ENCODE results near the gene ADD3. TPM values are rescaled to one million over a fixed set of nuclear protein-coding genes. Genes with fewer than 3 reads are reported as not detected.
A peak's percentile ranks its signal among the peaks of the same experiment; 100 is the strongest.
"Not testable (repeated sequence)": the region's sequence is repeated elsewhere in the genome, so short reads cannot be mapped to it uniquely, and the experiment has no call there.

ADD3 gene
- total RNA-seq, 2 donors from 2014 or later: 60.3 to 123 TPM

DNA sequence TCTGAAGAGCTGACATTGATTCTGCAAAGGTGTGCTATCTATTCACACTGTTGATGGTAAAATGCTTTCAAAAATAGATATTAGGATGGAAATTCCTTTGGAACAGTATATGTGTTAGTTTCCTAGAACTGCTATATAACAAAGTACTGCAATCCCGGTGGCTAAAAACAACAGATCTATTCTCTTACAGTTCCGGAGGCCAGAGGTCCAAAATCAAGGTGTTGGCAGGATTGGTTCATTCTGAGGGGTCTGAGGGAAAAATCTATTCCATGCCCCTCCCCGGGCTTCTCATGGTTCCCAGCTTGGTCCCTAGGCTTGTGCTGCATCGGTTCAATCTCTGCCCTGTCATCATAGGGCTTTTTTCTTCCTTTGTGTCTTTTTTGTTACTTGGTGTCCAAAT lies 79.9 kb downstream of the ADD3 start:
- ATAC-seq: no peak
- peaks cover 4 to 28% of the 10 kb centered on the region in 2 donors for H3K36me3 Mint-ChIP-seq
- H3K9me3 Mint-ChIP-seq: peaks cover 4 to 12% of the 10 kb centered on the region in 2 donors
- no peak for DNase-seq (ENCODE audit: low spot score in 2 of 2)
- H3K27ac Mint-ChIP-seq: peak overlapping the region in 1 of 2 donors; percentile 33

DNA sequence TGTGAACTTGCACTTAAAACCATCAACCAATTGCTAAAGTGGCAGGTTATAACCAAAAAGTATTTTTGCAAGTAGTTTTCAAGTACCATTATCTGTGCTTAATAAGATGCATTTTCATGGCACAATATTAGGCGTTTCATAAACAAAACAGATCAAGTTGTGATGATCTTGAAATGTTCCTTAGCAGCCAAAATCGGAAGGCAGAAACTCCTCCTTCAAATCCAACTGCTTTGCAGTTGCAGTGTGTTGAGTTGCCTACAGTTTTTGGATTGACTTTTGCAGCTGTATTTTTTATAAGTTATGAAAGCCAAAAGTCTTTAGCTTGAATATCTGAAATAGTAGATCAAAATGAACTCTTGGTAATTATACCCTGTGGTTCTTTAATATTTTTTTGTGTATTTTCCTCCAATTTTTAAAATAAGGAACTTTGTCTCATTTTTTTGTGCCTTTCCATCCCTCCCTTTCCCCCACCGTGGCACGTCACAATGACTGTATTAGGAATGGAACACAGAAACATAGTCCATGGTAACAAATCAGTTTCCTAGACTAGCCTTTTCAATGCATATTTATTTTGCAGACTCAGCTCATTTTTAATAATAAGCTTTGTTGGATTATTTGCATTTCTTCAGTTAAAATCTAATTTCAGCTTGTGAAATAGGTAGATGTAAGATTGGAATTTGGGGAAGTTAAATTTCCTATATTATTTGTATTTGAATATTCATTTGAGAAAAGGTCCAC lies 80.8 kb downstream of the ADD3 start:
- DNase-seq (ENCODE audit: low spot score in 2 of 2) (no peak), ATAC-seq (no peak)
- peak overlapping the region in 1 of 2 donors; percentile 33 for H3K27ac Mint-ChIP-seq
- H3K9me3 Mint-ChIP-seq: peaks cover 0 to 6% of the 10 kb centered on the region in 2 donors
- H3K36me3 Mint-ChIP-seq: peaks cover 0 to 20% of the 10 kb centered on the region in 2 donors

DNA sequence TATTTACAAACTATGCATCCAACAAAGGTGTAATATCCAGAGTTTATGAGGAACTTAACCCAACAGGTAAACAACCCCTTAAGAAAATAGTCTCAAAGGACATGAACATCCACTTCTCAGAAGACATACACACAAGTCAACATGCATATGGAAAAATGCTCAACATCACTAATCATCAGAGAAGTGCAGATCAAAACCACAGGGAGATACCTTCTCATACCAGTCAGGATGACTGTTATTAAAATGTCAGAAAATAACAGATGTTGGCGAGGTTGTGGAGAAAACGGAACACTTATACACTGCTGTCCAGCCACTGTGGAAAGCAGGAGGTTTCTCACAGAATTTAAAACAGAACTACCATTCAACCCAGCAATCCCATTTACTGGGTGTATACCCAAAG lies 84.0 kb downstream of the ADD3 start:
- DNase-seq (ENCODE audit: low spot score in 2 of 2) (no peak), ATAC-seq (peak in 1 of 2 donors; percentile 28)
- Mint-ChIP-seq H3K27ac (no peak overlapping the region), H3K9me3 (no peaks in the 10 kb centered on the region), H3K36me3 (peaks cover 0 to 11% of the 10 kb centered on the region in 2 donors)

DNA sequence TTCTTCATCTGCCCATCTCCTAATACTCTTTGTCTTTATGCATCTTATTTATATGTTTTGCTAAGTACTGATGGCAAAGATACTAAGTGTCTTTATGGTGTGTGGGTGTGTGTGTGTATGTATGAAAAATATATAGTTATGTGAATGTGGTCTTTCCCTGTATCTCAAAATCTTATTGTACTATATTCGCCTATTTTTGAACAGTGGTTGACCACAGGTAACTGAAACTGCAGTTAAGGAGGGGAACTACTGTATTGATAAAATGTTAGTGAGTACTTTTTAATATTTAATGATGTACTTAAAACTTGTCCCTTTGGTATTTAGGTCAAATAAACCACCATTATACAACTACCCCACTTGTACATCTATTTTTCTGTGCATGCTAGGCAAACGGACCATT lies 85.9 kb downstream of the ADD3 start:
- no peak for DNase-seq (ENCODE audit: low spot score in 2 of 2)
- H3K27ac Mint-ChIP-seq: no peak overlapping the region
- no peaks in the 10 kb centered on the region for H3K9me3 Mint-ChIP-seq
- no peak for ATAC-seq
- peaks cover 0 to 11% of the 10 kb centered on the region in 2 donors for H3K36me3 Mint-ChIP-seq

DNA sequence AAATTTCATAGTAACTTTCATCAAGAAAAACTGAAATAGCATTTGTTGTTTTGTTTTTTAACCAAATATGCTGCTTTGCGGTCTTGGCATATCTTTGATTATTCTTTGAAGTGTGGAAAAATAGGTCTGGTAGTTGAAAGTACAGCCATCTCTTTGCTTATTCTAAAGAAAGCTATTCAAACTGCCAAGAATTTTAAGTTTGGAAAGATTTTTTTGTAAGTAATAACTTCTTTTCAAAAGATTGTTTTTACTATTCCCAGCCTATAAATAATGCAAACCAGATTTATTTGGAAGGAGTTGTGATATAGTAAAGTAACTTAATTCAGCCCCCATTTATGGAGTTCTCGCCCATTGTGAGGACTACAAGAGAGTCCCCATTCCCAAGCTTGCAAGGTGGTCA lies 87.0 kb downstream of the ADD3 start:
- Mint-ChIP-seq H3K36me3 (peaks cover 0 to 11% of the 10 kb centered on the region in 2 donors), H3K9me3 (no peaks in the 10 kb centered on the region), H3K27ac (no peak overlapping the region)
- ATAC-seq (no peak), DNase-seq (ENCODE audit: low spot score in 2 of 2) (no peak)

DNA sequence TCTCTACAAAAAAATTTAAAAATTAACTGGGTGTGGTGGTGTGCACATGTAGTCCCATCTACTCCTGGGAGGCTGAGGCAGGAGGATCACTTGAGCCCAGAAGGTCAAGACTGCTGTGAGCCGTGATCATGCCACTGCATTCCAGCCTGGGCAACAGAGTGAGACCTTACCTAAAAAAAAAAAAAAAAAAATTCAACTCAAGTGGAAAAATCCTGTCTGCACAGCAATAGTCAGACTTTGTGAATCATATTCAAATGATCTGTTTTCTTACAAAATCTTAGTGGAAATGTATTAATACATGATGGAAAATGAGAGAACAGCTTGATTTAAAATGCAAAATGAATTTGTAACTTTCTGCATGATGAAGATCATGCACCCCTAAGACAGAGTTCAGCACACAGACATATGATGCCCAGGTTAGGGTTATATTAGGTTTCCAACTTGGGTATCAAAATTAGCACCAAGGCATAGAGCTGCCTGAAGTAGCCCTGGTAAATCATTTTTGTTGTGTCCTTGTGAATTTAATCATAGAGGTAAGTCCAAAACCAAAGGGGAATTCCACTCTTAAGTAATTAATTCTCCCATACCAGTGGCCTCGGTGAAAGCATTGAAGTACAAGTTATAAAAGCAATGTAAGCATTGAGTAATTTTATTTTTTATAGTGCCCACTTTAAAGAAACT lies 93.8 kb downstream of the ADD3 start:
- peaks cover 0 to 22% of the 10 kb centered on the region in 2 donors for H3K36me3 Mint-ChIP-seq
- DNase-seq (ENCODE audit: low spot score in 2 of 2): no peak
- peak overlapping the region; percentile 83 to 95 for H3K27ac Mint-ChIP-seq
- H3K9me3 Mint-ChIP-seq: peaks cover 0 to 5% of the 10 kb centered on the region in 2 donors
- peak; percentile 83 to 91 for ATAC-seq

DNA sequence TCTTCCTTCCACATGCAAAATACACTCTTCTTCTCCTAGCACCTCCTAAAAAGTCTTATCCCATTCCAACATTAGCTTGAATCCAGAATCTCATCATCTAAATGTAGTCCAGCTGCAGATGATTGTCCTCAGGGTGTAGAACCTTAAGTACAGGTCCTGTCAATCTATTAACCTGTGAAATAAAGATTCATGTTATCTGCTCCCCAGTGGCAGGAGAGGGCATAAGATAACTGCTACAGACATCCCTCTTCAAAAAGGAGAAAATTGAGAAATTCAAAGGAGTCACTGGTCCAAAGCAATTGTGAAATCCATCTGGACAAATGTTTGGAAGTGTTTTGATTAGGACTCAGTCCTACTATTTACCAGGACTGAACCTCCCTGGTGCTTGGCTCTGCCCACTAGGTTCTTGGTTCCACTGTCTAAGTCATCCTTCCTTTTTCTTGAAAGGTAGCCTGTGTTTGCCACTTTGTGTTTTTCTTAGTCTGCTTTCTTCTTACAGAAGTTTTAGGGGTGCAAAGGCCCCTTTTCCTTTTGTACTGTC lies 96.2 kb downstream of the ADD3 start:
- ATAC-seq (no peak), DNase-seq (ENCODE audit: low spot score in 2 of 2) (no peak)
- Mint-ChIP-seq H3K36me3 (peaks cover 0 to 26% of the 10 kb centered on the region in 2 donors), H3K9me3 (peaks cover 0 to 5% of the 10 kb centered on the region in 2 donors), H3K27ac (peak overlapping the region; percentile 2 to 82)

DNA sequence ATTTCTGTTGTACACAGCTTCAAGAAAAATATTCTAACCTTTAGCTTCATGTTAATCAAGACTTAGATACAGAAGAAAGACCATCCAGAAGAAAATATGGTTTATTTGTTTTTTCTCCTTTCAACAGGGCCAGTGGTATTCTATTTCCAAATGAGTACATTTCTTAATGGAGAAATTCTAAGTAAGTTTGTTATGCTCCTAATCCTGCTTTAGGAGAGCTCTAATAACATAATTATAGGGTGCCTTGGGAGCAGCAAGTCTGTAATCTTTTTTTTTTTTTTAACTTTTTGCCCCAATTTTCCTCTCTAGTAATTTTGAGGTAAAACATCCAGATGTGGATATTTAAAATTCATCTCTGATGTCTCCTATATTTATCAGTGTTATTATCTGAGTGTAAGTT lies 98.1 kb downstream of the ADD3 start:
- DNase-seq (ENCODE audit: low spot score in 2 of 2) (no peak), ATAC-seq (no peak)
- H3K36me3 Mint-ChIP-seq: peaks cover 0 to 41% of the 10 kb centered on the region in 2 donors
- no peak overlapping the region for H3K27ac Mint-ChIP-seq
- peaks cover 0 to 5% of the 10 kb centered on the region in 2 donors for H3K9me3 Mint-ChIP-seq

DNA sequence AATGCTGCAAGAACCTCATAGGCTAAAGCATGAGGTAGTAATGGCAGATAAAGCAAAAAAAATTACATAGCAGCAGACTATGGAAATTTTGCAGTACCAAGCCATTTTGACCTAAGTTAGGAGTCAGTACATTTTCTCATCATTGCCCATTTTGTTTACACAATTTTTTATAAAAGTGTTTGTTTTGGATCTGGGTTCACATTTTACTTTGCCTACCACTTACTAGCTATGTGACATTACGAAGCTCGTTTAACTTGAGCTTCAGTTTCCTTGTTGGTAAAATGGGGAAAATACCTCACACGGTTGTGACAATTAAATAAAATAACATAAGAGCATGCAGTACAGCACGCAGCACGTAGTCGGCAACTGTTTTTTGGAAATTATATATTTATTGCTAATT lies 99.6 kb downstream of the ADD3 start:
- DNase-seq (ENCODE audit: low spot score in 2 of 2): no peak
- no peak overlapping the region for H3K27ac Mint-ChIP-seq
- peaks cover 0 to 5% of the 10 kb centered on the region in 2 donors for H3K9me3 Mint-ChIP-seq
- ATAC-seq: no peak
- H3K36me3 Mint-ChIP-seq: peaks cover 0 to 41% of the 10 kb centered on the region in 2 donors

DNA sequence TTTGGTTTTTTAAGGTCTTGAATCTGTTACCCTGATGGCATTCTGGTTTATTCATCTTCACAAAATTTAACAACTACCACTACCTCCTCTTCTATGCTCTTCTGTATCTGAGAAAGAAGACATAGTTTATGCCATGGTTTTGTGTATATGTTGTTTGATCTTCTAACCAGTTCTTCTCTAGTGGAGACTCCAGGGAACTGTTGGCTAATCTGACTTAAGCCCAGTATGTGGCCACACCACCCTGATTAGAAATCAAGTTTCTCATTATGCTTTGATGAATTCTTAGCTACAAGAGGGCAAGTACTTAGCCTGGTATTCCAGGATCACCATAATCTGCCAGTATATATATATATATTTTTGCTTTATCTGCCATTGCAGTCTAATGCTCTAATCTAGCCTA lies 100.1 kb downstream of the ADD3 start:
- Mint-ChIP-seq H3K27ac (no peak overlapping the region), H3K36me3 (peaks cover 0 to 39% of the 10 kb centered on the region in 2 donors), H3K9me3 (peaks cover 0 to 5% of the 10 kb centered on the region in 2 donors)
- DNase-seq (ENCODE audit: low spot score in 2 of 2) (no peak), ATAC-seq (no peak)

DNA sequence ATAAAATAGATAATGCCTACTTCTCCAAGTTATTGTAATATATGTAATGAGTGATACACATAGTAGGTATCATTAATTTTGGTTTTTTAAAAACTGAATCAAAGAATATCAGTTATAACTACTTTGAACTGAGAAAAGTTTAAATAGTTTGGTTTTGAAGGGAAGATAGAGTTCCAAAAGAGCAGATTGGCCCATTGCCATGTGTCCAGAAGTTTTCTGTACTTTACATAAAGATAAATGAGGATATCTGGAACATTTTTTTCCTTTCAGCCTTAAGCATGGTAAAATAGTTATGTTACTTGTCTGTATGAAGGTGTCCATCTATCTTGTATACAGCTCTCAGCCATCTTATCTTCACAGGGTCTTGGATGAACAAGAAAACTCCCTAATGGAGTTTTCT lies 101.7 kb downstream of the ADD3 start:
- DNase-seq (ENCODE audit: low spot score in 2 of 2) (no peak), ATAC-seq (no peak)
- no peaks in the 10 kb centered on the region for H3K9me3 Mint-ChIP-seq
- H3K27ac Mint-ChIP-seq: no peak overlapping the region
- H3K36me3 Mint-ChIP-seq: peaks cover 0 to 37% of the 10 kb centered on the region in 2 donors

DNA sequence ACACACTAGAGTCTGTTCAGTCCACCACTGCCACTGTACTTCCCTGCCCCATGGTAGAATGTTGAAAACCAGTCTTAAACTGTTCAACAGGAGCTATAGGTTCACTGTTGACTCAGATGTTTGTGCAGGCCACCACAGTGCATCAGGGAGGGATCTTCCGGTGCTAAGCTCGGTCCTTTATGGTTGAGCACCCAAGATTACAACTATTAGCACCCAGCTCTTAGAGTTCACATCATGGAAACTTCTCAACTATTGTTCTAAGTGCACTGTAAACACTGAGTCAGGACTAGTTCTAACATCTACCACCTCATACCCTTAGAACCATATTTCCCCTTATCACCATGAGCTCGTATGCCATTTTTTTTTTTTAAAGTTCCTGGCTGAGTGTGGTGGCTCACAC lies 102.6 kb downstream of the ADD3 start:
- peak overlapping the region; percentile 12 to 32 for H3K27ac Mint-ChIP-seq
- H3K36me3 Mint-ChIP-seq: peaks cover 0 to 39% of the 10 kb centered on the region in 2 donors
- no peaks in the 10 kb centered on the region for H3K9me3 Mint-ChIP-seq
- DNase-seq (ENCODE audit: low spot score in 2 of 2): no peak
- ATAC-seq: peak; percentile 37 to 44

DNA sequence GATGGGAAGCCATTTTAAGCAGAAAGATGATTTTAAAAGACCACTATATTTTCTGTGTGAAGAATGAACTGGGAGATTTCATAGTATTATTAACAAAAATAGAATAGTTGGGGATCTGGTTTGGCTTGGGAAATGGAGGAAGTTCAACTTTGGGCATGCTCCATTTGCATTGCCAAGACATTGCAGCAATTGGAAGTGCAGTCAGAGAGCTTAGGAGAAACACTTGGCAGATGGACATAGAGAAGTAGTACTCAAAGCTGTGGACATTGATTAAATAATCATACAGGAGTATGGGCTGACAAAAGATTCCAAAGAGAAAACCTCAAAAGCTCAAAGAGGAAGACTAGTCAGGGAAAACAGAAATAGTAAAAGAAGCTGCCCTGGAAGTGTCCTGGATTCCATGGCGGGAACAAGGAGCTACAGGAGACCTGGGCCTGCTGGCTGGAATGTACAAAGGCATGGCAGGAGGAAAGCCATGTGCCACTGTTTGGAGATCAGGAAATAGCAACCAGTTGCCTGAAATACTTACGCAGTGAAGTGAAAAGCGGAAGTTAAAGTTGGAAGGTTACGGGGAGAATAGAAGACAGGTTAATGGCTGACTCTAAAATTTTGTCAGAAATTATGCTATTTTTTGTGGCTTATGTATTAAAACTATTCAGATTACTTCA lies 106.0 kb downstream of the ADD3 start:
- DNase-seq (ENCODE audit: low spot score in 2 of 2) (no peak), ATAC-seq (no peak)
- Mint-ChIP-seq H3K27ac (peak overlapping the region in 1 of 2 donors; percentile 16), H3K9me3 (no peaks in the 10 kb centered on the region), H3K36me3 (peaks cover 0 to 40% of the 10 kb centered on the region in 2 donors)

DNA sequence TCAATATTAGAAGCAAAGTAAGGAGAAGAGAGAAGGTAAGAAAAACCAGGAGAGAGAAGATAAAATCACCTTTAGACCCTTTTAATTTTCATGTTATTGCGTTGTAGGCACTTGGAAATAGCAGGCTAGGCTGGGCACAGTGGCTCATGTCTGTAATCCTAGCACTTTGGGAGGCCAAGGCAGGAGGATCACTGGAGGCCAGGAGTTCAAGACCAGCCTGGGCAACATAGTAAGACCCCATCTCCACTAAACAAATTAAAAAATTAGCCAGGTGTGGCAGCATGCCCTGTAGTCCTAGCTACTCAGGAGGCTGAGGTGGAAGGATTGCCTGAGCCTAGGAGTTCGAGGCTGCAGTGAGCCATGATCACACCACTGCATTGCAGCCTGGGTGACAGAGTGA lies 106.9 kb downstream of the ADD3 start:
- not testable (repeated sequence) for ATAC-seq; H3K9me3 Mint-ChIP-seq; H3K27ac Mint-ChIP-seq; DNase-seq (ENCODE audit: low spot score in 2 of 2)
- H3K36me3 Mint-ChIP-seq: peaks cover 4 to 41% of the 10 kb centered on the region in 2 donors

DNA sequence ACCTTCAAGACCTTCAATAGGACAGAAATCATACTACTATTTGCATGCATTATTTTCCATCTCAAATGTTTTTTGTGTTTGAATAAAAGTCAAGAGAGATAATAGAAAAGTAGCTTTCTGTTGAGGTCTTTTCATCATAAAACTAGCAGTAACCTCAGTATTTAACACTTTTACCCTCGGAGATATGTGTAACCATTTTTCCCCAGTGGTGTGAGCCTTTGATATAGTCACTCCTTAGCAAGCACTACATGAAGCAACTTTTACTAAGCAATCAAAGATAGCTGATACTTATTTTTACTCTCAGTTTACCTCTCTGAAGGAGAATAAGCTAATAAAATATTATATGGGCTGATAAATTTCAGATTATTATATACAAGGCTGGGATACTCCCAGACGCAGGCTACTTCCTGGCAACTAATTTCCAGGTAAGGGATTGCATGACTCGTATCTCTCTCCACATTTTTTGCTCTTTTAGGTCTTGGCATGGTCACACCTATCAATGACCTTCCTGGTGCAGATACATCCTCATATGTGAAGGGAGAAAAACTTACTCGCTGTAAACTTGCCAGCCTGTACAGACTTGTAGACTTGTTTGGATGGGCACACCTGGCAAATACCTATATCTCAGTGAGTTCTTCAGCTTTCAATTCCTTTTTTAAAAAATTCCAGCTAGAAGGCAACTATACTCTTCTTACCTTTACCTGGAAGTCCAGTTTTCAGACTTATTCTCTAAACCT lies 108.2 kb downstream of the ADD3 start:
- ATAC-seq (no peak), DNase-seq (ENCODE audit: low spot score in 2 of 2) (no peak)
- peak overlapping the region in 1 of 2 donors; percentile 20 for H3K27ac Mint-ChIP-seq
- H3K9me3 Mint-ChIP-seq: no peaks in the 10 kb centered on the region
- peaks cover 4 to 36% of the 10 kb centered on the region in 2 donors for H3K36me3 Mint-ChIP-seq

DNA sequence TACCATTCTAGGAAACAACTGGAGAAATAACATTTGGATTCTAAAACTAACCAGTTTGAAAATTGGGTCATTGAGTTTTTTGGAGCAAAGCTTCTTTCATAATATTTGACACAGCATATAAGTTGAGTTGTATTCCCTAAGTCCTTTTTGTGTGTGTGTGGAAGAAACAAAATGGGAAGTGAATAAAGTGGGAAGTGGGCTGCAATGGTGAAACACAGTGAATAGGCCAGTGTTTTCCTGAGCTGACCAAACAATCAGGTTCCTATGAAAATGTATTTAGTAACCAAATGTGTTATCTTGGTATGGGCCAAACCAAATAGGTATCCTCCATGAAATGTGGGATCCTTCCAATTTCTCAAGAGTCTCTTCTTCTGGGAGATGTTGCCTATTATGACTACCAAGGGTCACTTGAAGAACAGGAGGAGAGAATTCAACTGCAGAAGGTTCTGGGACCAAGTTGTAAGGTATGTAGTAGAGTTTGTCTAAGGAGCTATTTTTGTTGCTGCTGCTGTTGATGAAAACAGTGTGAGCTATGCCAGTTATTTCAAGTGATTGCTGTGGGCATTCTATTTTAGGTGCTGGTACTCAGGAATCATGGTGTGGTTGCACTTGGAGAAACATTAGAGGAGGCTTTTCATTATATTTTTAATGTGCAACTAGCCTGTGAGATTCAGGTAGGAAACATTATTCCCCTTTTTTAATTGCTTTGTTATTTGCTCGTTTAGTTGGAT lies 111.3 kb downstream of the ADD3 start:
- ATAC-seq: no peak
- Mint-ChIP-seq H3K36me3 (peaks cover 4 to 43% of the 10 kb centered on the region in 2 donors), H3K9me3 (no peaks in the 10 kb centered on the region), H3K27ac (no peak overlapping the region)
- DNase-seq (ENCODE audit: low spot score in 2 of 2): no peak
